Medulla oblongata (tissue), 1 donor: ENCODE results near the gene HSBP1L1.

Experiments used
- DNase-seq: peaks from one replicate; pipeline ENCODE4 v3.0.0-alpha.2; 2015; ENCODE audit errors: extremely low spot score

Gene HSBP1L1

DNA sequence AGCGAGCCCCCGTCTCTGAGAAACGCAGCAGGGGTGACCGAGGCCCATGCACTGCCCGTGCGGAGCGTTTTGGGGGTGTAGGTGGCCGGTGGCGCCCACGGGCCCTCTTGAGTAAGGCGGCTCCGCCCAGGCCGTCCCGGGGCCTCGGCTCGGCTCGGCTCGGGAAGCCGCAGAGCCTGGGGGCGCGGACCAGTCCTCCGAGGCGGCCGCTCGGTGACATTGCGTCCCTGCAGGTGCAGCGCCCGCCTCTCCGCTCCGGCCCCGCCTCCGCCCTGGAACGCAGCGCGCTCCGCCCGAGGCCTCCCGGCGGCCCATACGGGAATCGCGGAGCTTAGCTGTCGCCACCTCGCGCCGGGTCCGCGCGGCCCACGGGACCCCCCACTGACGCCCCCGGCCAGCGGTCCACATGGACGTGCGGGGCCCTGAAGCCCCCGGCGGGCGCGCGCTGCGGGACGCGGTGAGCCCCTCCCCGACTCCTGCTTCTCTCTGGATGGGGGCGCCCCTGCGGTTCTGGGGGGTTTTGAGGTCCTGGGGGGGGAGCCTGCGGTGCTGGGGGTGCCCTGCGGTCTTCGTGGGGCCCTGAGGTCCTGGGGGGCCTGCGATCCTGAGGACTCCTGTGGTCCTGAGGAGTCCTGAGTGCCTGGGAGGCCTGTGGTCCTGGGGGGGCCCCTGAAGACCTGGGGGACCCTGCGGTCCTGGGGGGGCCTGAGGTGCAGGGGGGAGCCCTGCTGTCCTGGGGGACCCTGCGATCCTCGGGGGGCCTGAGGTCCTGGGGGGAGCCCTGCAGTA lies at the start of gene HSBP1L1:
HSBP1L1 (plus strand) TSS at position 314 of the 789 bp plus-strand sequence; CDS start at position 407, 93 bp downstream.
- peak; percentile 39 for DNase-seq

DNA sequence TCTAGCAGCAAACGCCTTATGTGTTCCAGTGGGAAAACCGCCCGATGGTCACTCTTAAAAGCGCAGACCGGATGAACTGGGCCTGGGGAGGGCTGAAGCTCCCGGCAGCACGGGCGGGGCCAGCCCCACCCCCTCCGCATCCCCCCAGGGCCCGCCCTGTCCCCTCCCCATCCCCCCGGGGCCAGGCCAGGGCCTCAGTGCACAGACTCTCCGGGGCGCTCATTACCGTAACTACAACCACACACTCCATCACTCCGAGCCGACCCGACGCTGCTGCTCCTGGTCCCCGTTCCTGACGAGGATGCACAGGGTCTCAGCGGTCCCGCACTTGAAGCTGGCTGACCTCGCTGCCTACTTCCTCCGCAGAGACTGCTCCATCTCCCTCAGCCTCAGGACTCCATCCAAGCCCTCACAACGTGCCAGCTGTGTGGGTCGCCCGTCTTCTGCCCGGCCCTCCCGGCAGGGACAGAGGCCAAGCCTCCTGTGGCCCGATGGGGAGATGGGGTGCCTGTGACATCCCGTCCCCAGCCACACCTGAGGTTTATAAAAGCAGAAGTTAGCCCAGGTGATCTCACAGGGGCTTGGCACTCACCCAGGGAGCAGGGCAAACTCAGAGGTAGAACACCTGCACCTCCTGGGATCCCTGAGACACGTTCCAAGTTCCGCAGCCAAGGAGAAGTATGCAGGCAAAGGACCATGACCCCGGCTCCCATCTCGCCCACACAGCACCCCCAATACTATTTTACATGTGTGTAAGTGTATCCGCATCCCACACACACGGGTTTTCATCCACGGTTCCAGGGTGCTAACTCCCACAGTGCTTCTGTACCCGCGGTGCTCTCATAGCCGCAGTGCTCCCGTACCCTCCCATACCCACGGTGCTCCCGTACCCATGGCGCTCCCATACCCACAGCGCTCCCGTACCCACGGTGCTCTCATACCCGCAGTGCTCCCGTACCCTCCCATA lies 49.0 kb upstream of the HSBP1L1 start:
- no peak for DNase-seq

GRCh38 chr18:79916128-79916494 lies 48.3 kb upstream of the HSBP1L1 start:
- DNase-seq = no peak

DNA sequence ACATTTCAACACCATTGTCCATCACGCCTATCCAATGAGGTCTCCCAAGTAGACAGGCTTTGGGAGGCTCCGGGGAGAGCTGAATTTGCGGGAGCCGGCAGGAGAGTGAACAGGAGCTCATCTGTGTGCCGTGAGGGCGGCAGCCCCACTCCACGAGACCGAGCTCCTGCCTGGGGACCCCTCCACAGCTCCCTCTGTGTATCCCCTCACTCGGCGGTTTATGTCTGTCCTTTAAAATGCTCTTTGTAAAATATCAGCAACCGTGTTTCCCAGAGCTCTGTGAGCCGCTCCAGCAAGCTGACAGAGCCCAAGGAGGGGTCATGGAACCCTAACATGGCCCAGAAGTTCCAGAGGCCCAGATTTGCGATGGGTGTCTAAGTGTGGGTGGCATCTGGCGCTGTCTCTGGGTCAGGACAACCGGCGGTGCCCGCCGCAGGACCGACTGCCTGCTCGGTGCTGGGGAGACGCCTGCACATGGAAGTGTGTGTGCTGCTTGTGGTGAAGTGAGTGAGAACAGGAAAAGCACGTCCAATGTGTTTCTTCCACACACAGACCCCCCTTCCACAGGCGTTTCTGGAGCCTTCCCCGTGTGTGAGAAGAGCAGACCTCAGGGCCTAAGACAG lies 47.8 kb upstream of the HSBP1L1 start:
- DNase-seq = no peak

- DNase-seq = no peak
Observed at GRCh38 chr18:79917169-79917852, 47.1 kb upstream of the HSBP1L1 start.

DNA sequence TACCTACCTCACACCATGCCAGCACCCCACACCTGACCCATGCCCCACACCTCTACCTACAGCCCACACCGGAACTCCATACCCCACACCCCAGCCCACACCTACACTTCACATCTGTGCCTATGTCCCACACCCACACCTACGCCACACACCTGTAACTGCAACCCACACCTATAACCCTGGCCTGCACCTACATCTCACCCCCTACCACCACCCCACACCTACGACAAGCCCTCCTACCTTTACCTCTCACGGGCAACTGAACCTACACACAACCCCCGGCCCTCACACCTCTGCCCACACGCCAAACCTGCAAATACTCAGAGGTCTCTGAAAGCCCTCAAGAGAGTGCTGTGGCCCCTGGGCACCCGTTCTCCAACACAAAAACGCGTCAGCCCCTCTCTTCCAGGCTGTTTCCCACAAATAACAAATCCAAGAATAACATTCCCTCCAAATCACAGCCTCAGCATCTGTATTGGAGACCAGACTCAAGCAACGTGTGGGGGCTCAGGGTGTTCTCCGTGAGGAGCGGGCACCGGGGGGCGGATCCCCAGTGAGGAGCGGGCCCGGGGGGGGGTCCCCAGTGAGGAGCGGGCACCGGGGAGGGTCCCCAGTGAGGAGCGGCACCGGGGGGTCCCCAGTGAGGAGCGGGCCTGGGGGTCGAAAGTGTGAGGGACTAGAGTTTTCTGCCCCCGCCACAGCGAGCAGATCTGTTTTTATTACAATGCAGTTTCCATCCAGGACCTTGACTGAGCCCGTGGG lies 46.4 kb upstream of the HSBP1L1 start:
- DNase-seq = no peak

DNA sequence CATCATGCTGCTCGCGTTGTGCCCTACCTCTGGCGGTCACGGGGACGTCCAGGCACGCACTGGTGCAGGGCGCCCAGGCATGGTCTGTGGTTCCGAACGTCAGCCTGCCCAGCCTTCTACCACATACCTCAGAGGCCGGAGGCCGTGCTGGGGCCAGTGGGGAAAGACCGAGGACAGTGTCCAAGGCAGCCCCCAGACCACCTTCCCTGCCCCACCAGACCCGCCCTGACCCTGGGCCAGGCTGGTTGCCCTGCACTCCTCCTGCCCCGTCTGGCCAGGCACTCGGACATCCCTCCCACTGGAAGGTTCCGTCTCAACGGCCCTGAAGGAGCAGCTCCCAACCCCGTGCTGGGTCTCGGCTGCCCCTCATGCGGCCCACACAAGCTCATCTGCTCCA lies 45.8 kb upstream of the HSBP1L1 start:
- no peak for DNase-seq

DNA sequence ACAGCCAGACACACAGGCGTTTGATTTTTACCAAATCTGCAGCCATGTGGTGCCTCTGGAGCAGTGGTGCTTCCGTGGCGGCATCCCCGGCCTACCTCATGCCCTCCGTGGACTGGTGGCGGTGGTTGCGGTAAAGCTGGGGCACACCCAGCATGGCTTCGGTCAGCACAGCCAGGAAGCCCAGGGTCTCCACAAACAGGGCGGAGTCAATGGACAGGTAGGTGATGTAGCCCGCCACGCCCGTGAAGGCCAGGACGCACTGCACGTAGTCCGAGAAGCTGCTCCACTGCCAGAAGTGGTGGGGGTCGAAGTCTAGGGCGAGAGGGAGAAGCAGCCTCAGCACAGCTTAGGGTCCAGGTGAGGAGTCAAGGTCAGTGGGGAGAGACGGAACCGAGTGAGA lies 45.4 kb upstream of the HSBP1L1 start:
- DNase-seq = no peak

DNA sequence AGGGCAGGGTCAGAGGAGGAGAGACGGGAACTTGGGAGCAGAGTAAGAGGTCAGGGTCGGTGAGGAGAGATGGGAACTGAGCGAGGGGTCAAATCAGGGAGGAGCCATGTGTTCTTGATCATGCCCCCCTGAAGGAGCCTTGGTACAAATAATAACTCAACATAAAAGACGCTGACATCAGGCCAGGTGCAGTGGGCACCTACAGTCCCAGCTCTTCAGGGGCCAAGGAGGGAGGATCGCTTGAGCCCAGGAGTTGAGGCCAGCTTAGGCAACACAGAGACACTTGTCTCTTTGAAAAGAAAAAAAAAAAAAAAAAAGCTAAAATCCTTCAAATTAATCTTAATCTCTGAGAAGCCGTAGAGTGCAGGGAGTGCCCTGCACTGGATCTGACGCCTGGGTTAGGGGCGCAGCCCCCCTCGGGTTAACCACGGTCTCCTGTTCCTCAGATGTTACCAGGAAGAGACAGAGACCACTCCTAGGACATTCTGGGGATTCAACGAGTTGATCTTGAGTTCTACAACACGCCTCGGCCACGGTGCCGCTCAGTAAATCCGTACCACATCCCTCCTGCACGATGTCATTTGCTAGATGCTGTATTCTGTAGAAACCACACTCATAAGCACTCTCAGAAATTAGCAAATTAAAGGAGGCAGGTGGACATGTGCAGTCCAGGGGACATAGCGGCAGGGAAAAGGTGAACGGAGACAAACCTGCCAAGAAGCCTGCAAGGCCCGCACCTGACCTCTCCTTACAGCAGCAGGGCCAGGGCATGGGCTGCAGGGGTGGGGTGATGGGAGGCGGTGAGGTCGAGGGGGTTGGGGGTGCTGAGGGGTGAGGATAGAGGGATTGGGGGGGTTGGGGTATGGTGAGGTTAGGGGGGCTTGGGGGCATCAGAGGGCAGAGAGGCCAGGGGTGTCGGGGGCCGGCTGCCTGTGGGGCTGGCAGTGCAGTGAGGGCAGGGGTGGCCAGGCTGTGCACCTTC lies 42.2 kb upstream of the HSBP1L1 start:
- DNase-seq = no peak

- DNase-seq = no peak
Observed at GRCh38 chr18:79922971-79923411, 41.5 kb upstream of the HSBP1L1 start.

DNA sequence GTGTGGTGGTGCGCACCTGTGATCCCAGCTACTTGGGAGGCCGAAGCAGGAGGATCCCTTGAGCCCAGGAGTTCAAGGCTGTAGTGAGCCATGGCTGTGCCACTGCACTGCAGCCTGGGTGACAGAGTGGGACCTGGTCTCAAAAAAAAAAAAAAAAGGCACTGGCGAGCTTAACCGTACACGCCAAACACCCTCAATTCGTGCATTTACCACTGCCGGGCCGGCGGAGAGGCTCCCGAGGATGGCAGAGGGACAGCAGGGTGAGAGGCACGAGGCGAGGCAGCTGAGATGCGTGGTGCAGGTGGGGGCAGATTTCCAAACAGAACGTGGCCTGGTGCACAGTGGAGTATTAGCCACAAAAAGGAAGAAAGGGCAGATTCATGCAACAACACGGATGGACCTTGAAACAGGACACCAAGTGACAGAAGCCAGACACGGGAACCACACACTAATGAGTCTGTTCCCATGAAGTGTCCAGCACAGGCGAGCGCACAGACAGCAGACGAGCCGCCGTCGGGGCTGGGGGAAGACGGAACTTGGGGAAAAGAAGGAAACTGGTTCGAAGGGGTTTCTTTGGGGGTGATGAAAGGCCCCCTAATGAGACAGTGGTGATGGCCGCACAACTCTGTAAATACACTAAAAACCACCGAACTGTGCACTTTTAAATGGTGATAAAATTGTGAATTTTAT lies 40.4 kb upstream of the HSBP1L1 start:
- no peak for DNase-seq

DNA sequence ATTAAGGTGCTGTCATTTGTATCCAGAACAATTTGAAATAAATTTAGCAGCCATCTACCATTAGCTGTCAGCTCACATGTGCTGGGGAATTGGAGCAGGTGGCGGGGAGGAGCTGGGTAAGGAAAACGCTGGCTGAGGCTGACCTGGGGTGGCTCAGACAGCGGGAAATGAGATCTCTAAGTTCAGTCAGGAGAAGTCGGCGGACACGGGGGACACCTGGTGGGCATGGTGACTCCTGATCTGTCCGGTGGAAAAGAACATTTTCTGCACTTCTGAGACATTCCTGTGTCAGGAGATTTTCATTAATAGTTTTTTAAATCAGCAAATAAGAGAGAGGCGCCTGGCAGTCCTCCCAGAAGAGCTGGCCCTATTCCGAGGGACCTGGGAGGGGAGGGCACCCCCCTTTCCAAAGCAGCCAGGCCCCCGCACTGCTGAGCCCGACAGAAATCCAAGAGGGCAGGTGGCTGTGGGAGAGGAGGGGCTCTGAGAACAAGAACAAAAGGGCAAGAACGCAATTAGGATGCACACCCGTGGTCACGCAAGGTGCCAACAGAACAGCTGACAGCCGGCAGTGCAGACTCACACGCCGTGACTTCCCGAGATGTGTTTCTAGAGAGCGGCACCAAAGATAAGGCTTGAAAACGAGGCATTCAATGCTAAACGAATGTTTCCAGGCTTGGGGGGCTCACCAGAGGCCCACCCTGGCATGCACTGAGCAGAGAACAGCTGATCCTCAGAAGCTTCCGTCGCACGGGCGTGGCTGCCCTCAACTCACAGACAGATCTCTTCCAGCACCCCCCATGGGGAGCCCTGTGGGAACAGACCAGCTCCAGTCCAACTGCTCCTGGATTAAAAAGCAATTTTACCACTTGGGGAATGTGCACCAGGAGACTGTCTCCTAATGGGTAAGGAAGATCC lies 39.4 kb upstream of the HSBP1L1 start:
- DNase-seq = peak; percentile 44

GRCh38 chr18:79926306-79926705 lies 38.1 kb upstream of the HSBP1L1 start:
- no peak for DNase-seq

DNA sequence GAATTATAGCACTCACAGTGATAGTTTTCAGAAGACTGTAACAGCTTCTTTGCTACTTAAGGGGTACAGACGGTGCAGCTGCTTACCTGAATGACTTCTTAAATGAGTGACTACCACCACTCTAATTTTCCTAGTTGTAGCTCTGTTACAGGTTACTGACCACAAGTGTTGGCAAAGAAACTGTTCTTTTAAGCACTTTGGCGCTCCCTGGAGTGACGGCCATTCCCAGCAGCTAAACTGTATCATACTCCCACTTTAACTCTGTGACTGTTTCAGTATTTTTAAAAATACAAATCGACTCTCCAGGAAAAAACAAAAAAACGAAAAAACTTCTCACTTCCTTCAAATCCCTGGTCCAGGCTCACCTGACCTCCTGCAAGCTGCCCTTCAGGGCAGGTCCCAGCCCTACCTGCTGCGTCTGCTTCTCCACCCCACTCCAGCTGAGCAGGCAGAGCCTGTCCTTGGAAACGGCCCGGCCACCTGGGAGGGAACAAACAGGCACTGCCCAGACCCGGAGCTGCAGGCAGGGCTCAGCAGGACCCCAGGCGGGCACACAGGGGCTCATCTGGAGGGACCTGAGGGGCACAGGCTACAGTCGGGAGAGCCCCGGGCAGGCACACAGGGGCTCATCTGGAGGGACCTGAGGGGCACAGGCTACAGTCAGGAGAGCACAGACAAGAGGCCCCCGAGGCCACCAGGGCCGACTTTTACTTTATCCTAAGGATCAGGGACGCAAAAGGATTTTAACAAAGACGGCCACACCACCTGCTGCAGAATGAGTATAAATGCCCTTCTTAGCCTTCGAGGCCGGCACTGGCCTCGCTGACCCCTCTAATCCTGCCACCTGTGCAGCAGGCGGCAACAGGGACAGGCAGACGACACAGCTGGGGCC lies 37.5 kb upstream of the HSBP1L1 start:
- DNase-seq = no peak

DNA sequence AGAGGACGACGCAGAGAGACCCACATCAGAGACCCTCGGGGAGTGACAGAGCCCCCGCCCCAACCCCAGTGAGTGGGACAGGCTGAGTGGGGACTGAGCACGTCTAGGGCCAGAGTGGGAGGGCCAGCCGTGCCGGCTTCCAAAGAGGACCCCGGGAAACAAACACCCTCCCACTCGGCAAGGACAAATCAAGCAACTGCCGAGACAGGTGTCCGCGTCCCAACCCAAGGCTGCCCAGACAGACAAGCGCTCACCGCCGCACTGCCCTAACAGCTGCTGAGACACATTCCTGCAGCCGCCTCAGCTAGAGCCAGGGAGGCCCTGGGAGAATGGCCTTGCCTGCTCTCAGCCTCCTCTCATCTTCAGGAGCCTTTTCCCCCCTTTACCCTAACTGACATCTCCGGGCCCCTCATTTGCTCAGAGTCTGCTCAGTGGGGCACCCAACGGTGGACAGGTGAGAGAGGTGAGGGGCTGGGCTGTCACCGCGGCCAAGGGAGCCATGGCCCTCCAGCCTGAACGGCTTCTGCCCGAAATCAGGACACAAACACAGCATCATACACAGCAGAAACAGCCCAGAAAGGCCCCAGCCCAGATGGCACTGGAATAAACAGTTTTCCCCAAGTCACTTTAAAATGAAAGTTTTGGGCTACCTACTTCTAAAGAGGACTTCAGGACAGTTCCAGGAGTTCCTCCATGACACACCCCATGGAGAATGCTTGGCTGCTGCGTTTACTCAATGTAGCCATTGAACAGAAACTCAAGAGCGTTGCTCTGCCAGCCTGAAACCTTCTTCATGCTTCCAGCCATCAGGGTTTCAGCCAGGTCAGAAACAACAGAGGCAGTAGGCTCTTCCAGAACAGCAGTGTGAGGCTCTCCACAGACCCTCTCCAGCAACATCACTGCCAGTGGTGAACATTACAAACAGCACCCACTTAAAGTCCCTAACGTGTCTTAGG lies 36.6 kb upstream of the HSBP1L1 start:
- DNase-seq = no peak

DNA sequence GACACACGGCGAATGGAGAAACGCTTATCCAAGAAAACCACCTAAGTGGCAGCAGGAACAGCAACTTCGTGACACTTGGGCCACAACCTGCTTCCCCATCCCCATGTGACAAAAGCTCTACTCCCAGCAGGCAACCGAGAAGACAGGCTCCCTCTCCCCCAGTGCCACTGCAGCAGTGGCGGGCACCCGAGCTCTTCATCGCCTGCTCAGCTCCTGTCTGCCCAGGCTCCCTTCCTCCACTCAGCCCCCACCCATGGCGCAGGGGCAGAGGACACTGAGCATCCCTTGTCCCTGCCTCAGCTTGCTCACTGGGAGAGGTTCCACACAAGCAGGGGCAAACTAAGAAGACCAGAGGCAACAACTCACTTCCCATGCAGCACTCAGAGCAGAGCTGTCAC lies 35.9 kb upstream of the HSBP1L1 start:
- no peak for DNase-seq
